DOHH2 (cell line): ENCODE results near the gene B4GAT1.

Experiments used
- EZH2phosphoT487 ChIP-seq: fragments of 200-600 bp; sonication (generic); IDR thresholded peaks from 2 replicates; pipeline ENCODE4 v1.6.1; 2017; ENCODE audit warnings: borderline replicate concordance, mild to moderate bottlenecking, antibody characterized with exemption, low read length, moderate library complexity, mixed read lengths
- TF ChIP-seq, protein P1 (sequence below): fragments of 200-600 bp; sonication (generic); IDR thresholded peaks from one replicate; pipeline ENCODE4 v1.5.1; 2014; ENCODE audit warnings: antibody characterized with exemption, mild to moderate bottlenecking, low read depth, low read length; ENCODE audit not compliant: poor library complexity, severe bottlenecking

GRCh38 chr11:66386171-66387069 lies 39.0 kb upstream of the B4GAT1 start:
- TF ChIP-seq, protein P1, sequence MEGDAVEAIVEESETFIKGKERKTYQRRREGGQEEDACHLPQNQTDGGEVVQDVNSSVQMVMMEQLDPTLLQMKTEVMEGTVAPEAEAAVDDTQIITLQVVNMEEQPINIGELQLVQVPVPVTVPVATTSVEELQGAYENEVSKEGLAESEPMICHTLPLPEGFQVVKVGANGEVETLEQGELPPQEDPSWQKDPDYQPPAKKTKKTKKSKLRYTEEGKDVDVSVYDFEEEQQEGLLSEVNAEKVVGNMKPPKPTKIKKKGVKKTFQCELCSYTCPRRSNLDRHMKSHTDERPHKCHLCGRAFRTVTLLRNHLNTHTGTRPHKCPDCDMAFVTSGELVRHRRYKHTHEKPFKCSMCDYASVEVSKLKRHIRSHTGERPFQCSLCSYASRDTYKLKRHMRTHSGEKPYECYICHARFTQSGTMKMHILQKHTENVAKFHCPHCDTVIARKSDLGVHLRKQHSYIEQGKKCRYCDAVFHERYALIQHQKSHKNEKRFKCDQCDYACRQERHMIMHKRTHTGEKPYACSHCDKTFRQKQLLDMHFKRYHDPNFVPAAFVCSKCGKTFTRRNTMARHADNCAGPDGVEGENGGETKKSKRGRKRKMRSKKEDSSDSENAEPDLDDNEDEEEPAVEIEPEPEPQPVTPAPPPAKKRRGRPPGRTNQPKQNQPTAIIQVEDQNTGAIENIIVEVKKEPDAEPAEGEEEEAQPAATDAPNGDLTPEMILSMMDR: peak; percentile 94
- TF ChIP-seq EZH2phosphoT487: no peak
